CD8-positive, alpha-beta memory T cell (primary cell): Measurements from ENCODE around the gene OR8B2. TPM values are rescaled to one million over a fixed set of nuclear protein-coding genes. Genes with fewer than 3 reads are reported as not detected.
A peak's percentile ranks its signal among the peaks of the same experiment; 100 is the strongest.
"Not testable (repeated sequence)": the region's sequence is repeated elsewhere in the genome, so short reads cannot be mapped to it uniquely, and the experiment has no call there.

Source experiments
- CTCF ChIA-PET: fragments of 350-600 bp; sonication (Branson Sonifier 250); formaldehyde crosslinking; loops from one replicate; lab custom pipeline; 2021; ENCODE audit warnings: antibody characterized with exemption; lab: Charles Lee
- POLR2A ChIA-PET: fragments of 350-600 bp; sonication (Branson Sonifier 250); formaldehyde crosslinking; loops from one replicate; lab custom pipeline; 2021; ENCODE audit warnings: antibody characterized with exemption; lab: Charles Lee
- DNase-seq, 5 donors: peaks; one replicate each; pipeline versions ENCODE4 v3.0.0 to v3.0.0-alpha.2; 2020 to 2022; ENCODE audit warnings: mixed read lengths in 1 of 5
- H3K27ac ChIP-seq: one replicate; pipeline ENCODE4 v1.7.0; 2013; ENCODE audit warnings: low read depth, mild to moderate bottlenecking, low read length, moderate library complexity
- H3K27me3 ChIP-seq: 2 replicates; pipeline ENCODE4 v1.7.0; 2013; ENCODE audit warnings: low read length, mild to moderate bottlenecking; ENCODE audit not compliant: insufficient read depth, poor library complexity, severe bottlenecking
- H3K36me3 ChIP-seq: 2 replicates; pipeline ENCODE4 v1.7.0; 2013; ENCODE audit warnings: mild to moderate bottlenecking, low read length, moderate library complexity; ENCODE audit not compliant: insufficient read depth
- H3K4me1 ChIP-seq: 2 replicates; pipeline ENCODE4 v1.7.0; 2013; ENCODE audit warnings: mild to moderate bottlenecking, low read length, moderate library complexity; ENCODE audit not compliant: insufficient read depth
- H3K4me3 ChIP-seq: 2 replicates; pipeline ENCODE4 v1.7.0; 2013; ENCODE audit warnings: mild to moderate bottlenecking, low read length
- H3K9me3 ChIP-seq: 2 replicates; pipeline ENCODE4 v1.7.0; 2013; ENCODE audit warnings: mild to moderate bottlenecking, low read length
- H3K27ac Mint-ChIP-seq, 8 donors: one replicate each; pipeline ENCODE4 v1.8.0; 2020 to 2021; ENCODE audit warnings: mixed read lengths in 8 of 8, mild to moderate bottlenecking in 6 of 8, inconsistent platforms in 3 of 8, moderate library complexity in 3 of 8
- H3K27me3 Mint-ChIP-seq, 2 donors: one replicate each; pipeline ENCODE4 v1.8.0; 2020 to 2021; ENCODE audit warnings: mixed read lengths in 2 of 2, mild to moderate bottlenecking in 1 of 2, moderate library complexity in 1 of 2
- H3K36me3 Mint-ChIP-seq, 3 donors: one replicate each; pipeline ENCODE4 v1.8.0; 2020 to 2021; ENCODE audit warnings: mixed read lengths in 3 of 3, inconsistent platforms in 1 of 3, mild to moderate bottlenecking in 1 of 3
- H3K4me1 Mint-ChIP-seq, 3 donors: one replicate each; pipeline ENCODE4 v1.8.0; 2020 to 2021; ENCODE audit warnings: mixed read lengths in 3 of 3, inconsistent platforms in 1 of 3, mild to moderate bottlenecking in 1 of 3
- H3K4me3 Mint-ChIP-seq, 7 donors: one replicate each; pipeline ENCODE4 v1.8.0; 2020 to 2021; ENCODE audit warnings: mixed read lengths in 7 of 7, mild to moderate bottlenecking in 6 of 7, moderate library complexity in 4 of 7, inconsistent platforms in 2 of 7
- H3K9me3 Mint-ChIP-seq, 5 donors: one replicate each; pipeline ENCODE4 v1.8.0; 2020 to 2022; ENCODE audit warnings: mixed read lengths in 5 of 5, mild to moderate bottlenecking in 3 of 5, moderate library complexity in 2 of 5, inconsistent platforms in 1 of 5
- polyA plus RNA-seq: library from polyadenylated mRNA; unstranded; fragments of 300-500 nt; fragmentation: Illumina TruSeq; gene quantifications from one replicate; pipeline ENCODE4 v1.2.3, GENCODE V29; 2021
- total RNA-seq, 2 experiments: library from RNA; stranded (reverse); gene quantifications; one replicate each; pipeline ENCODE4 v1.2.3, GENCODE V29; 2021

The OR8B2 gene
- total and polyA plus RNA-seq, 3 experiments from 2014 or later = not detected

DNA sequence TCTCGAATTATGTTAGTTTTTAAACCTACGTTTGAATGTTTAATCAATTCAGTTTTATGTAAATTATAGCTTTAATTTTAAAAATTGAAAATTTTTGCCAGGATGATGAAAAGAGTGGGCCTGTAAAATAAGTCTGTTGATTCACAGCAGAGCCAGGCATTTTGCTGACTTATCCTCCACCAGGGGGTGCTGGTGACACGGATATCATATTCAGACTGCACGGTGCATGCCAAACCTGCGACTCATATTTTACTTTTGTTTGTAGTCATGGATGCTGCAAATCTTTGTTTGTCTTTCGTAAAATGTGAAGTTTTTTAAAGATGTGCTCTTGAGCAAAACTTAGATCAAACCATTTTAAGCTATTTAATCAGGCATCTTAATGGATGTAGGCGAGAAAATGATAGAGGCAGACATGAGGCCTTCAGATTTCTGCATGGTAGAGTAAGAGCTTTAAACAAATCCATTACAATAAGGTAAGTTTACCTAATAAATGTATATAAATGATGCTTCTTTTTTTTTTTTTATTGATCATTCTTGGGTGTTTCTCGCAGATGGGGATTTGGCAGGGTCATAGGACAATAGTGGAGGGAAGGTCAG is 18.1 kb upstream of the OR8B2 start:
- Histone ChIP-seq H3K36me3 (no peaks in the 10 kb centered on the region), H3K9me3 (no peaks in the 10 kb centered on the region), H3K27me3 (no peaks in the 10 kb centered on the region), H3K27ac (no peak overlapping the region), H3K4me1 (no peaks in the 10 kb centered on the region), H3K4me3 (no peak overlapping the region)
- Mint-ChIP-seq H3K27ac (no peak overlapping the region), H3K4me1 (peaks cover 0 to 3% (median 0%) of the 10 kb centered on the region in 3 donors), H3K27me3 (peaks cover 0 to 2% of the 10 kb centered on the region in 2 donors), H3K4me3 (no peak overlapping the region), H3K9me3 (no peaks in the 10 kb centered on the region), H3K36me3 (no peaks in the 10 kb centered on the region)
- ChIA-PET POLR2A (no interaction called here), CTCF (no interaction called here)
- peak in 3 of 5 donors; percentile 1 to 47 (median 12) for DNase-seq

DNA sequence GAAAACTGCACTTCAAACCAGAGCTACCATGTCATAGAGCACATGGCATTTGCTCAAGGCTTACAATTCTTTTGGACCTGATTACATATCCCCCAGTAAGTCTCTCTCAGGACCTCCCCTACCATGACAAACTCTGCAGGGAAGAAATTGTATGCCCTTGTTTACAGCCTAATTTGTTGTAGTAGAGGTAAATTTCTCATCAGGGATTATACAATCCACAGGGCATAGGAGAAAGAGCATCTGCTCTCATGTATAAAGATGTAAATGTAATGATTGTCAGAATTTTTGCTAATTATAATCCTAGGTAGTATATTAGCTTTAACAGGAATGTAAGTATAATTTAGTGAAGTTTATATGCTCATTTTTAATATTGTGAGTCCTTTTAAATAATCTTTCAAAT is 14.6 kb upstream of the OR8B2 start, which contains the start of gene OR8B3:
OR8B3 (minus strand) TSS at position 101 of the 400 bp plus-strand sequence. CDS start 1,673 bp downstream, outside the sequence.
- Mint-ChIP-seq H3K27me3 (peaks cover 0 to 2% of the 10 kb centered on the region in 2 donors), H3K4me3 (no peak within 1 kb of the TSS), H3K9me3 (no peaks in the 10 kb centered on the region), H3K27ac (no peak within 1 kb of the TSS), H3K4me1 (peaks cover 0 to 3% (median 0%) of the 10 kb centered on the region in 3 donors), H3K36me3 (no peaks in the 10 kb centered on the region)
- Histone ChIP-seq H3K27ac (no peak within 1 kb of the TSS), H3K4me1 (no peaks in the 10 kb centered on the region), H3K27me3 (no peaks in the 10 kb centered on the region), H3K36me3 (no peaks in the 10 kb centered on the region), H3K4me3 (no peak within 1 kb of the TSS), H3K9me3 (no peaks in the 10 kb centered on the region)
- CTCF ChIA-PET = no interaction called here
- POLR2A ChIA-PET = no interaction called here
- no peak for DNase-seq

DNA sequence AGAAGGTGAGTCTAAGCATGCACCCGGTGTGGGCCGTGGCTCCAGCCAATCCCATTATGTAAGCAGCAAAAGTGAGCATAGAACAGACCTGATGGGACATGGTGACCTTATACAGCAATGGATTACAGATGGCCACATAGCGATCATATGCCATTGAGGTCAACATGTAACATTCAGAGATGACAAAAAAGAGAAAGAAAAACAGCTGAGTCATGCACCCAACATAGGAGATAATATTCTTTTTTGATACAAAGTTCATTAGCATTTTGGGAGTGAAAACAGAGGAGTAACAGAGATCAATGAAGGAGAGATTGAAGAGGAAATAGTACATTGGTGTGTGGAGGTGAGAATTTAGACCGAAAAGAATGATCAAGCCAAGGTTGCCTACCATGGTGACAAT is 12.5 kb upstream of the OR8B2 start:
- H3K4me1 ChIP-seq, CTCF ChIA-PET, H3K27ac Mint-ChIP-seq, H3K9me3 ChIP-seq, H3K4me1 Mint-ChIP-seq, H3K36me3 ChIP-seq, H3K36me3 Mint-ChIP-seq, H3K9me3 Mint-ChIP-seq, H3K27me3 ChIP-seq, POLR2A ChIA-PET, H3K4me3 Mint-ChIP-seq, H3K27ac ChIP-seq, H3K27me3 Mint-ChIP-seq, DNase-seq, H3K4me3 ChIP-seq: not testable (repeated sequence)

DNA sequence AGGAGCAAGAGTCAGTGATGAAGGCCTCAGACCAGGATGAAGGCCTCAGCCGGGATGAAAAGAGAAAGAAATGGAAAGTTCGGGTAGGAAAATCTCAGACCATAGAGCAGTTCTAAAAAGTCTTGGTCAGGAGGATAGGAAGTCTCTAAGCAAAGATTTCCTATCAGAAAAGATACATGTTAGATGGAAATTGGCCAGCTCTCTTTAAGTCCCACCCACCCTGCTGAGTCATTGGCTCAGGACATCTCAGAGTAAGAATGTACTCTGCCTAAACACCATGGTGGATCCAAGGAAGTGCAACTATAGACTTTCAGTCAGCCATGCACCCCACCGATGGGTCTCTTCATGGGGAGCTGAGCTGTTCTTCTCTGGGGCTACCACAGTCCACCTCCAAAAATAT is 10.1 kb upstream of the OR8B2 start:
- H3K4me3 ChIP-seq = no peak overlapping the region
- no peaks in the 10 kb centered on the region for H3K4me1 ChIP-seq
- H3K4me3 Mint-ChIP-seq = no peak overlapping the region
- DNase-seq = no peak
- H3K27me3 ChIP-seq = no peaks in the 10 kb centered on the region
- ChIA-PET CTCF (no interaction called here), POLR2A (no interaction called here)
- H3K9me3 ChIP-seq = no peaks in the 10 kb centered on the region
- H3K27me3 Mint-ChIP-seq = peaks cover 0 to 2% of the 10 kb centered on the region in 2 donors
- no peaks in the 10 kb centered on the region for H3K36me3 ChIP-seq
- H3K36me3 Mint-ChIP-seq = no peaks in the 10 kb centered on the region
- H3K9me3 Mint-ChIP-seq = peaks cover 0 to 4% (median 0%) of the 10 kb centered on the region in 5 donors
- no peaks in the 10 kb centered on the region for H3K4me1 Mint-ChIP-seq
- no peak overlapping the region for H3K27ac Mint-ChIP-seq
- H3K27ac ChIP-seq = no peak overlapping the region

DNA sequence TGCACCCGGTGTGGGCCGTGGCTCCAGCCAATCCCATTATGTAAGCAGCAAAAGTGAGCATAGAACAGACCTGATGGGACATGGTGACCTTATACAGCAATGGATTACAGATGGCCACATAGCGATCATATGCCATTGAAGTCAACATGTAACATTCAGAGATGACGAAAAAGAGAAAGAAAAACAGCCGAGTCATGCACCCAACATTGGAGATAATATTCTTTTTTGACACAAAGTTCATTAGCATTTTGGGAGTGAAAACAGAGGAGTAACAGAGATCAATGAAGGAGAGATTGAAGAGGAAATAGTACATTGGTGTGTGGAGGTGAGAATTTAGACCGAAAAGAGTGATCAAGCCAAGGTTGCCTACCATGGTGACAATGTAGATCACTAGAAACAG is 1.4 kb downstream of the OR8B2 start:
- H3K27ac Mint-ChIP-seq, DNase-seq, H3K27me3 ChIP-seq, CTCF ChIA-PET, H3K4me3 Mint-ChIP-seq, H3K36me3 ChIP-seq, H3K27me3 Mint-ChIP-seq, H3K27ac ChIP-seq, H3K36me3 Mint-ChIP-seq, H3K4me3 ChIP-seq, H3K9me3 Mint-ChIP-seq, POLR2A ChIA-PET, H3K4me1 Mint-ChIP-seq, H3K4me1 ChIP-seq, H3K9me3 ChIP-seq: not testable (repeated sequence)

GRCh38 chr11:124380585-124380984 is 3.7 kb downstream of the OR8B2 start:
- CTCF ChIA-PET = no interaction called here
- no peaks in the 10 kb centered on the region for H3K27me3 Mint-ChIP-seq

GRCh38 chr11:124376280-124376679 is 8.0 kb downstream of the OR8B2 start:
- H3K4me3 Mint-ChIP-seq = no peak overlapping the region
- DNase-seq = no peak

More at GRCh38 chr11:124380585-124380984, 3.7 kb downstream of the OR8B2 start:
- Histone ChIP-seq H3K9me3 (no peaks in the 10 kb centered on the region), H3K27me3 (no peaks in the 10 kb centered on the region), H3K36me3 (no peaks in the 10 kb centered on the region), H3K4me1 (no peaks in the 10 kb centered on the region), H3K27ac (no peak overlapping the region), H3K4me3 (no peak overlapping the region)
- Mint-ChIP-seq H3K27ac (no peak overlapping the region), H3K36me3 (no peaks in the 10 kb centered on the region), H3K9me3 (peaks cover 0 to under 1% (median 0%) of the 10 kb centered on the region in 5 donors), H3K4me1 (no peaks in the 10 kb centered on the region), H3K4me3 (no peak overlapping the region)
- POLR2A ChIA-PET = no interaction called here
- no peak for DNase-seq

GRCh38 chr11:124359566-124359965 is 24.7 kb downstream of the OR8B2 start:
- no peaks in the 10 kb centered on the region for H3K27me3 Mint-ChIP-seq
- CTCF ChIA-PET = no interaction called here
- H3K27ac Mint-ChIP-seq = no peak overlapping the region

More at GRCh38 chr11:124376280-124376679, 8.0 kb downstream of the OR8B2 start:
- H3K4me1 ChIP-seq = no peaks in the 10 kb centered on the region
- H3K36me3 ChIP-seq = no peaks in the 10 kb centered on the region
- ChIA-PET CTCF (no interaction called here), POLR2A (no interaction called here)
- Mint-ChIP-seq H3K4me1 (no peaks in the 10 kb centered on the region), H3K36me3 (no peaks in the 10 kb centered on the region), H3K9me3 (no peaks in the 10 kb centered on the region), H3K27me3 (peaks cover 0 to 1% of the 10 kb centered on the region in 2 donors), H3K27ac (no peak overlapping the region)
- H3K27ac ChIP-seq = no peak overlapping the region
- no peaks in the 10 kb centered on the region for H3K27me3 ChIP-seq
- no peak overlapping the region for H3K4me3 ChIP-seq
- H3K9me3 ChIP-seq = no peaks in the 10 kb centered on the region

More at GRCh38 chr11:124359566-124359965, 24.7 kb downstream of the OR8B2 start:
- Histone ChIP-seq H3K27ac (no peak overlapping the region), H3K27me3 (no peaks in the 10 kb centered on the region), H3K9me3 (no peaks in the 10 kb centered on the region), H3K4me1 (no peaks in the 10 kb centered on the region), H3K36me3 (no peaks in the 10 kb centered on the region), H3K4me3 (no peak overlapping the region)
- no peak overlapping the region for H3K4me3 Mint-ChIP-seq
- H3K36me3 Mint-ChIP-seq = no peaks in the 10 kb centered on the region
- POLR2A ChIA-PET = no interaction called here
- H3K9me3 Mint-ChIP-seq = peaks cover 0 to 4% (median 2%) of the 10 kb centered on the region in 5 donors
- no peak for DNase-seq
- no peaks in the 10 kb centered on the region for H3K4me1 Mint-ChIP-seq
